Measurements from ENCODE around the gene IPO9. TPM values are rescaled to one million over a fixed set of nuclear protein-coding genes. Genes with fewer than 3 reads are reported as not detected.

IPO9 gene
- total RNA-seq, 2 experiments from 2014 or later, result 67.6 to 67.9 TPM

DNA sequence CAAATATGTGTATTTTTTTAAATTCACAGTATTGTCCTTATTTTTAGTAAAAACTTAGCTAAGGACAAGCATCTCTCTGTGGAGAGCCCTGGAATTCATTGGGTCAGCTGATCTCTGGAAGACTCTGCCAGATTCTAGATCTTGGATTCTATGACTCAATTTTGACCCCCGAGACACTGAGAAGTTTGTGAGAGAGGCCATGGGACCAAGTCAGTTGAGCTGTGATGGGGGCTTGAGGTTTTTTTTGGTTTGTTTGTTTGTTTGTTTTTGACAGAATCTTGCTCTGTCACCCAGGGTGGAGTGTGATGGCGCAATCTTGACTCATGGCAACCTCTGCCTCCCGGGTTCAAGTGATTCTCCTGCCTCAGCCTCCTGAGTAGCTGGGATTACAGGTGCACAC is 73.2 kb downstream of the IPO9 start:
- Mint-ChIP-seq H3K4me1 (ENCODE audit: low read depth) (no peaks in the 10 kb centered on the region), H3K9me3 (no peaks in the 10 kb centered on the region), H3K27me3 (no peaks in the 10 kb centered on the region), H3K36me3 (no peaks in the 10 kb centered on the region), H3K27ac (no peak overlapping the region), H3K4me3 (no peak overlapping the region)
- ChIA-PET POLR2A (no interaction called here), CTCF (interaction anchor here (0.6 kb wide), 1 partner anchor 9 kb away, joined by 3 read pairs; no protein-coding TSS in a partner anchor)
- no peak for DNase-seq
- intact Hi-C loops (cut with micrococcal nuclease), result no loop called here

DNA sequence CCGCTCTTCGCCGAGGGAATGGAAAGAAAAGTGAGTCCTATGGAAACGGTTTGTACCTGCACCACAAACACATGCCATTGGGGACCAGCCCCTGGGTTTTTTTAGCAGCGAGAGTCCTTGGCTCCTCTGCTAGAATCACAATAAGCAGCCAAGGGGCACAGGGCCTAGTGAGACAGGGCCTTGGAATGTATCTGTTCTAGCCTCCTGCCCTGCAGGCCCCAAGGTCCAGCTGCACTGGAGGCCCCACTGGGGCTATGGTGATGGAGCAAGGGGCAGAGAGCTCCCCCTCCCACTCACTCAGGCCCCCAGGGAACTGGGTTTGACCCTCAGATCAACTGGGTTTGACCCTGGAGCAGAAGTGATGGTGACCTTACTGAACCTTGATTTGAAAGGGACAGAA is 74.2 kb downstream of the IPO9 start:
- Mint-ChIP-seq H3K27me3 (no peaks in the 10 kb centered on the region), H3K9me3 (no peaks in the 10 kb centered on the region), H3K27ac (no peak overlapping the region), H3K36me3 (no peaks in the 10 kb centered on the region), H3K4me3 (no peak overlapping the region), H3K4me1 (ENCODE audit: low read depth) (no peaks in the 10 kb centered on the region)
- POLR2A ChIA-PET, result no interaction called here
- DNase-seq, result no peak
- intact Hi-C loops (cut with micrococcal nuclease), result no loop called here
- CTCF ChIA-PET, result interaction anchor here (0.7 to 2.4 kb wide), 2 partner anchors 7 to 252 kb away, joined by 3 to 15 read pairs; no protein-coding TSS in a partner anchor

DNA sequence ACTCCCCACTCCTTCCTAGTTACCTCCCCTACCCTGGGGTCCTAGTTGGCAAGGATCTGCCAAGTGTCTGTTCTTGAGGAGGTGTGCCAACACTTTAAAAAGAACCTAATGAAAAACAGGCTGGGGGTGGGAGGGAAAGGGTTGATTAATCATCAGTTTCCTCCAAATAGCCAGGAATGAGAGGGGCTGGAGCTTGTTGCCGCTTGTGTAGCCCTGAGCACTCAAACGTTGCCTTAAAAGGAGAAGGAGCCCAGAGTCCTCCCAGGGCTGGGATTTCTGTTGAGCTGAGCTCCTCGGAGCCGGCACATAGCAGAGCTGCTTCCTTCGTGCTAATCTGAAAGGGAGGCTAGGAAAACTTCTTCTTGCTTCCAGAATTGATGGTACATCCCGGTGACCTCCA is 75.6 kb downstream of the IPO9 start:
- ChIA-PET POLR2A (no interaction called here), CTCF (interaction anchor here (2.4 kb wide), 1 partner anchor 9 kb away, joined by 15 read pairs; no protein-coding TSS in a partner anchor)
- no peaks in the 10 kb centered on the region for H3K4me1 Mint-ChIP-seq (ENCODE audit: low read depth)
- no peaks in the 10 kb centered on the region for H3K9me3 Mint-ChIP-seq
- H3K27ac Mint-ChIP-seq, result no peak overlapping the region
- DNase-seq, result no peak
- no peaks in the 10 kb centered on the region for H3K36me3 Mint-ChIP-seq
- H3K27me3 Mint-ChIP-seq, result no peaks in the 10 kb centered on the region
- intact Hi-C loops (cut with micrococcal nuclease), result no loop called here
- no peak overlapping the region for H3K4me3 Mint-ChIP-seq

DNA sequence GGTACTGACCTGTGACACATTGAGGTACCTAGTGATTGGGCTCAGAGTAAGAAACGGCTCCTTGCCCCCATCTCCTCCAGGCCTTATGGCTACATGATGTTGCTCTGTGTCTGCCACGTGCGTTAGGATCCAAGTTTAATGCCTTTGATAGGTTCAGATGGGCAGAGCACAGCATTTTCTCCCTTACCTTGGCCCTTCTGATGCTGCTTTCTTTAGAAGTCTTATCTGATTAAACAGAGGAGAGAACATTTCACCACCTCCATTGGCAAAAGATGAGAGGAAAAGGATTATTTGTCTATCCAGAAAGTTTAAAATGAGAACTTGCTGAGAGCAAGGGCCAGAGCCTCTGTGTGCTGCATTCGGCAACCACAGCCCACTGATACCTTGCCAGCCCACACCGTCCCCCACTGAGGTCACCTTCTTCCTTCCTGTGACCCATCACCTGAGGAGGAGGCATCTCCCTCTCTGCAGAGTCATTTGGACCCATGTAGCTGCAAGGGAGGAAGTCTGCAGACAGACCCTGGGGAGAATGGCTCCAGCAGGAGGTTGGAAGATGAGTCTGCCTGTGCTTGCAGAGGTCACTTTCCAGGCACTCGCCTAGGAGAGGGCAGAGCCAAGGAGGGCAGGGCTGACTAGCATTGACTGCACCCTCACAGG is 76.4 kb downstream of the IPO9 start:
- peak; percentile 32 for DNase-seq
- Mint-ChIP-seq H3K4me3 (no peak overlapping the region), H3K9me3 (no peaks in the 10 kb centered on the region), H3K27me3 (no peaks in the 10 kb centered on the region), H3K36me3 (no peaks in the 10 kb centered on the region), H3K27ac (no peak overlapping the region), H3K4me1 (ENCODE audit: low read depth) (no peaks in the 10 kb centered on the region)
- POLR2A ChIA-PET, result no interaction called here
- intact Hi-C loops (cut with micrococcal nuclease), result no loop called here
- CTCF ChIA-PET, result interaction anchor here (2.4 kb wide), 1 partner anchor 10 kb away, joined by 15 read pairs; no protein-coding TSS in a partner anchor

DNA sequence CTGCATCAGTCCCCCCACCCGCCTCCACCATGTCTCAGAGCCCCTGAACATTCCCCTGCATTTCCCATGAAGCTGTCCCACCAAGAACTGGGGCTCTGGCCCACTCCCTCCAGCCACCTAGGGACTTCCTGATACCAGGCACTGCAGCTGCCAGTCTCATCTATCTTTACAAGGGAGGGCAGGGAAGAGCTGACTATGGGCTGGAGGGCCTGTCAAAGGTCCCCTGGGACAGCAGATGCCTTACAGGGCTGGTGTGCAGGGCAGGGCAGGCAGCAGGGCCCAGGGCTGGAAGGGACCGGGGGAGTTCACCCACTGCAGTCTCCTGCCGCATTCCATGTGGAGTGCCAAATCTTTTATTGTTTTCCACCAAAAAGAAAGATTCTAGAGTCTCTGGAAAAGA is 77.4 kb downstream of the IPO9 start:
- Mint-ChIP-seq H3K4me1 (ENCODE audit: low read depth) (no peaks in the 10 kb centered on the region), H3K36me3 (no peaks in the 10 kb centered on the region), H3K9me3 (no peaks in the 10 kb centered on the region), H3K27ac (no peak overlapping the region), H3K27me3 (peaks cover 2% of the 10 kb centered on the region), H3K4me3 (no peak overlapping the region)
- intact Hi-C loops (cut with micrococcal nuclease), result no loop called here
- CTCF ChIA-PET, result interaction anchor here (1.1 kb wide), 1 partner anchor 10 kb away, joined by 6 read pairs; no protein-coding TSS in a partner anchor
- no peak for DNase-seq
- POLR2A ChIA-PET, result no interaction called here

DNA sequence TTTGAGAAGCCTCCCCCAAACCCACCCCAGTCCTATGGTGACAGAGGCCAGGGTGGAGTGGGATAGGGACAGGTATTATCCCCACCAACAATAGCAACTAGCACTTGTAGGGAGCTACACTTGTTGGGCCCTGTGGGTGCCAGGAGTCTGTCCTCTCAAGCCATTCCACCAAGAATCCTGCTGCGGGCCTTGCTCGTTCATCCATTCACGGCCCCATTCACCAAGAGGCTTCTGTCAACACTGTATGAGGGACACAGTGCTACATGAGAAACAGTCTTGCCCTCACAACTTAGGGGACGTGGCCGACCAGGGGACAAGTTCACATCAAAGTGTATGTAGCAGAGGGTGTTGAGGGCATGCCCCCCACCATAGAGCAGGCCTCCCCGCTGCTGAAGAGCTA is 78.7 kb downstream of the IPO9 start:
- Mint-ChIP-seq H3K4me3 (no peak overlapping the region), H3K27me3 (peaks cover 2% of the 10 kb centered on the region), H3K9me3 (no peaks in the 10 kb centered on the region), H3K36me3 (no peaks in the 10 kb centered on the region), H3K4me1 (ENCODE audit: low read depth) (no peaks in the 10 kb centered on the region), H3K27ac (no peak overlapping the region)
- no peak for DNase-seq
- POLR2A ChIA-PET, result no interaction called here
- intact Hi-C loops (cut with micrococcal nuclease), result no loop called here
- CTCF ChIA-PET, result interaction anchor here (1.6 kb wide), 1 partner anchor 11 kb away, joined by 6 read pairs; no protein-coding TSS in a partner anchor

DNA sequence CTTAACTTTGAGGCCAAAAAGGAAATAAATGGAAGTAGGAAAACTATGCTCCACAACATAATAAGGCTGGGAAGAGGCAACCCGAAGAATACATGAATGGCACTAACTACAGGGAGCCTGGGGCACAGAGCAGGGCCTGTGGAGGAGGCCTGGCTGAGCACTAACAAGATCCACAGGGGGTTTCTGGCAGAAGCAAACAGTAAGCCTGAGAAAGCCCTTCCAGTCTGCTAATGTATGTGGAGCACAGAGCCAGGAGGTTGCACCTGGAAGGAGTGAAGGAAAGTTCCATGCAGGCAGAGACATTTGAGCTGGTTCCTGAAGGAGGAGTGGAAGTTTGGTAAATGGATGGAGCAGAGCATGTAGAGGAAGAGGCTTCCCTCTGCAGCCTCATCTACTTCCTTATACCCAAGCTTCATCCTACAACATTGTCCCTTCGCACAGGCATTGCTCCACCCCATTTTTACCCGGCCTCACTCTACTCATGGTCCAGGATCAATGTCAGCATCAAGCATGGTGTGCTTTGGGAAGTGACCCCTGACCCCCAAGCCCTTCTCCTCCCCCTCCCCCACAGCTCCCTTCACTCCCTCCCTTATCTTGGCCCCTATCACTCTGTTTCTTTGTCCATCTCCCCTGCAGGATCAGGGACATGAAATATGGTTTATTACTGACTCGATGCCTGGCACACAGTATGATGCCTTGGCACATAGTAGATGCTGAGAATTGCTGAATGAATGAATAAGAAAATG is 83.0 kb downstream of the IPO9 start:
- intact Hi-C loops (cut with micrococcal nuclease), result no loop called here
- CTCF ChIA-PET, result interaction anchor here (4.2 kb wide), 1 partner anchor 16 kb away, joined by 19 read pairs; no protein-coding TSS in a partner anchor
- H3K4me1 Mint-ChIP-seq (ENCODE audit: low read depth), result peaks cover 2% of the 10 kb centered on the region
- H3K27me3 Mint-ChIP-seq, result peaks cover 14% of the 10 kb centered on the region
- DNase-seq, result no peak
- H3K9me3 Mint-ChIP-seq, result no peaks in the 10 kb centered on the region
- no peak overlapping the region for H3K27ac Mint-ChIP-seq
- H3K4me3 Mint-ChIP-seq, result no peak overlapping the region
- POLR2A ChIA-PET, result no interaction called here
- H3K36me3 Mint-ChIP-seq, result no peaks in the 10 kb centered on the region

DNA sequence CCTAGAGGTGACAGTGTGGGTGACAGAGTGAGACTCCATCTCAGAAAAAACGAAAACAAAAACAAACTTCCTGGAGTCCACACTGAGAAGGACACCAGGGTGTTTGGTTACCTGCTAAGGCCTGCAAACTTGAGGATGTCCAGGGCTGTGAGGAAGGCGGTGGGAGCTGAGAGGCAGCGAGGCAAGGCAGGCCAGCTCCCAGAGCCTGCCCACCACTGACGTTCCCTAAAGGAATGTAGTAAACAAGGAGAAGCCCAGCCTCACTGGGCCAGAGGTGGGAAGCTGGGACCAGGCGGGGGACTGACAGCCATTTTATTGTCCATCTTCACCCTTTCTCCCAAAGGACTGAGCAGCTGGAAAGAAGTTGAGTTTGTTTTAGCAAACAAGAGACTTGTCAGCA is 83.9 kb downstream of the IPO9 start:
- Mint-ChIP-seq H3K4me1 (ENCODE audit: low read depth) (peaks cover 2% of the 10 kb centered on the region), H3K27me3 (peaks cover 14% of the 10 kb centered on the region), H3K9me3 (no peaks in the 10 kb centered on the region), H3K27ac (no peak overlapping the region), H3K36me3 (no peaks in the 10 kb centered on the region), H3K4me3 (no peak overlapping the region)
- ChIA-PET POLR2A (no interaction called here), CTCF (interaction anchor here (1.1 to 4.2 kb wide), 2 partner anchors 17 to 86 kb away, joined by 4 to 19 read pairs; no protein-coding TSS in a partner anchor)
- intact Hi-C loops (cut with micrococcal nuclease), result no loop called here
- no peak for DNase-seq

DNA sequence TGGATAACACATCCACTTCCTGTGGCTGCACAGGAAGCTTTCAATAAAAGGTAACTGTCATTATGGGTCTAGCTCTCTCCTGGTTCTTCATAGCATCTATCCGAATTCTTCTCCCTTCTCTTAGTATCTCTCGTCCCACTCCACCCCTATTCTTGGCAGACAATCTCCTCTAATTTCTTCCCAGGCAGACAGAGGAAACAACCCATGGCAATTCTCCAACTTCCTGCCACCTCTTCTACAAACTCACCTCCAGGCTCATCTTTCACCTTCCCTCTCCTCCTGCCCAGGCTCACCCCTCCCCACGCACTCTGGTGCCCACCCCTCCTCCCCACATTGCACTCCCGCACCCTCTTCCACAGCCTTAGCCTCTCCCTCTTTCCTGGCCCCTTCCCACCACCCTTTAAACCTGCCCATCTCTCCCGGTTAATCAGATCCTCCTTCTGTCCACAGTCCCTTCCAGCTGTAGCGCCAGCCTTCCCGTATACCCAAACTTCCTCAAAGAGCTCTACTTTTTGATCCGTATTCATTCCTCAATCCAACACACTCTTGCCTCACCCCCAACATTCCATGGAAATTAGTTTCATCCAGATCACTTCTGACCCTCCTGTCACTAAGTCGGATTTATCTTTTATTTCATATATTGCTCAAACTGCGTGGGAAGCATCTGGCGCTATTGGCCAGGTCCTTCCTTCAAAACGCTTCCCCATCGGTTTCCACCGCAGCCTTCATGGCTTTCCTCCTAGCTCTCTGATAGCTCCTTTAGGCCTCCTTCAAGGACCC is 85.7 kb downstream of the IPO9 start:
- Mint-ChIP-seq H3K36me3 (no peaks in the 10 kb centered on the region), H3K4me3 (no peak overlapping the region), H3K9me3 (no peaks in the 10 kb centered on the region), H3K27me3 (peaks cover 14% of the 10 kb centered on the region), H3K4me1 (ENCODE audit: low read depth) (peaks cover 2% of the 10 kb centered on the region), H3K27ac (no peak overlapping the region)
- POLR2A ChIA-PET, result no interaction called here
- CTCF ChIA-PET, result interaction anchor here (4.2 kb wide), 1 partner anchor 19 kb away, joined by 19 read pairs; no protein-coding TSS in a partner anchor
- intact Hi-C loops (cut with micrococcal nuclease), result no loop called here
- no peak for DNase-seq

DNA sequence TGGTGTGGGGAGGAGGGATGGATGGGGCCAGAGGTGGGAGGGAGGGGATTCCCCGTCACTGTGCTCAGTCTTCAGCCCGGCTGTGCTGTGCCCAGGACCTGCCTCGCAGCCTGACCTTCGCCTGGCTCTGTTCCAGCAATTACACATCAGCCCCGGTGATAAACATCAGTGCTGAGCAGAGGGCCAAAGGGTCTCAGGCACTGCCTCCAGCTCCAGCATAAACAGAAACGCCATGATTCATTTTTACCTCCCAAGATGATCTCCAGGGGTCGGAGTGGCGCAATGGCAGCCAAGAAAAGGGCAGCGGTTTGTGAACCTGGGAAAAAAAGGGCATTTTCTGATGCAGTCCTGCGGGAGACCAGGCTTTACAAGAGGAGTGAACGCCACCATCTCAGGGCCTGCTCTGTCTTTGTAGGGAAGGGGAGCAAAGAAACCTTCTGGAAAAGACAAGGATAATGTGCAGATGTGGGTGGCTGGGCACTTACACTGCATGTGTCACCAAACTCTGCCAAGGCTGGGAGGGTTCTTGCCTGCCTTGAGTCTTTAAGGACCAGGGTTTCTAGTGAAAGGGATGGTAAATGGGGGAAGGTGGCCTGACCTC is 87.8 kb downstream of the IPO9 start:
- POLR2A ChIA-PET, result interaction anchor here (0.6 to 0.7 kb wide), 2 partner anchors 70 to 773 kb away, joined by 3 read pairs; no protein-coding TSS in a partner anchor
- peaks cover 14% of the 10 kb centered on the region for H3K27me3 Mint-ChIP-seq
- no peaks in the 10 kb centered on the region for H3K9me3 Mint-ChIP-seq
- H3K36me3 Mint-ChIP-seq, result no peaks in the 10 kb centered on the region
- CTCF ChIA-PET, result interaction anchor here (1.4 kb wide), 1 partner anchor 21 kb away, joined by 6 read pairs; no protein-coding TSS in a partner anchor
- no peak overlapping the region for H3K27ac Mint-ChIP-seq
- intact Hi-C loops (cut with micrococcal nuclease), result no loop called here
- DNase-seq, result no peak
- peaks cover 2% of the 10 kb centered on the region for H3K4me1 Mint-ChIP-seq (ENCODE audit: low read depth)
- H3K4me3 Mint-ChIP-seq, result no peak overlapping the region

DNA sequence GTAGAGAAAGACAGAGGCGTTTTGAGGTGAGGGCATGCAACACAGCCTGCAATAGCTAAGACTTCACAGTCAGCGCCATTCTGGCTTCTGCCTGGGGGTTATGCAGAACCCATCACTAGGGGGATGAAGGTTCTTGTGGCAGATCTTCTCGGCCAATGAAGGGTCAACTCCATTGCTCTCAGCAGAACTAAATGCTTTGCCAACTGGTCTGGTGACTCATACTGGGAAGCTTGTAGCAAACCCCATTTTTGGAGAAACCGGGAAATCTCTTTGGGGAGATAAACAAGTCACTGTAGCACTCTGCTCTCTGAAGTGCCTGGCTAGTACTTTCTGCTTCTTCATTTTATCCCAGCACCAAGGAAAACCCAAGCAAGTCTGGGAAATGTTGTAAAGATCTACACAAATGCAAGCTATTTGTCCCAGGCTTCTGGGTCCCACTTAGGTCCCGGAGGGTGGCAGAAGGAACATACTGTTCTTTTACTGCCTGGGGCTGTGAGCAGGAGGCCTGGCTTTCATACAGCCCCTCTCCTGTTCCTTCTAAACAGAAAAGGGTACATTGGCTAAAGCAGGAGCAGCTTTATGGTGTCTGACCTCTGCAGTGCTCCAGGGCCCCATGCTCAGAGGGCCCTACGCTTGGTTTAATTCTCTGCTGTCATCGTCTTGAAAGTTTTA is 88.5 kb downstream of the IPO9 start:
- H3K27ac Mint-ChIP-seq, result no peak overlapping the region
- peaks cover 2% of the 10 kb centered on the region for H3K4me1 Mint-ChIP-seq (ENCODE audit: low read depth)
- H3K9me3 Mint-ChIP-seq, result no peaks in the 10 kb centered on the region
- intact Hi-C loops (cut with micrococcal nuclease), result no loop called here
- H3K27me3 Mint-ChIP-seq, result peaks cover 14% of the 10 kb centered on the region
- no peak for DNase-seq
- no peaks in the 10 kb centered on the region for H3K36me3 Mint-ChIP-seq
- CTCF ChIA-PET, result interaction anchor here (1.4 kb wide), 1 partner anchor 22 kb away, joined by 6 read pairs; no protein-coding TSS in a partner anchor
- no peak overlapping the region for H3K4me3 Mint-ChIP-seq
- POLR2A ChIA-PET, result interaction anchor here (0.6 to 0.7 kb wide), 2 partner anchors 70 to 774 kb away, joined by 3 read pairs; no protein-coding TSS in a partner anchor

Data from activated CD4-positive, alpha-beta memory T cell treated with anti-CD3 and anti-CD28 coated beads for 36 hours (primary cell).